GM12874 (cell line): ENCODE results near the gene USP32.

Experiments
- TF ChIP-seq, protein P1 (sequence below): IDR thresholded peaks from 2 replicates; pipeline ENCODE4 v1.5.1; 2011; ENCODE audit warnings: low read depth, mild to moderate bottlenecking, control low read depth, low read length, moderate library complexity; ENCODE audit not compliant: insufficient read depth

Gene USP32

DNA sequence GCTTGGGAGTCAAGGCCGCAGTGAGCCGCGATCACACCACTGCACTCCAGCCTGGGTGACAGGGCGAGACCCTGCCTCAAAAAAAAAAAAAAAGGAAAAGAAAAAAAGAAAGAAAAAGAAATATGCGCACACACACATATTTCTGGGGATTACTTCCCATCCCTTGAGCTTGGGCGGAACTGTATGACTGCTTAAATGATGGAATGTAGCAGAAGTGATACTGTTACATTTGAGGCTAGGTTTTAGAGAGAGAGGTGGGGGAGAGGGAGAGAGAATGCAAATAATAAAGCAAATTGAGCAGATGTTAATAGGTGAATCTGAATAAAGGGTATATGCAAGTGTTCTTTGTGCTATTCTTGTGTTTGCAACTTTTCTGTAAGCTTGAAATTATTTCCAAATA is 12.0 kb upstream of the USP32 start:
- TF ChIP-seq, protein P1, sequence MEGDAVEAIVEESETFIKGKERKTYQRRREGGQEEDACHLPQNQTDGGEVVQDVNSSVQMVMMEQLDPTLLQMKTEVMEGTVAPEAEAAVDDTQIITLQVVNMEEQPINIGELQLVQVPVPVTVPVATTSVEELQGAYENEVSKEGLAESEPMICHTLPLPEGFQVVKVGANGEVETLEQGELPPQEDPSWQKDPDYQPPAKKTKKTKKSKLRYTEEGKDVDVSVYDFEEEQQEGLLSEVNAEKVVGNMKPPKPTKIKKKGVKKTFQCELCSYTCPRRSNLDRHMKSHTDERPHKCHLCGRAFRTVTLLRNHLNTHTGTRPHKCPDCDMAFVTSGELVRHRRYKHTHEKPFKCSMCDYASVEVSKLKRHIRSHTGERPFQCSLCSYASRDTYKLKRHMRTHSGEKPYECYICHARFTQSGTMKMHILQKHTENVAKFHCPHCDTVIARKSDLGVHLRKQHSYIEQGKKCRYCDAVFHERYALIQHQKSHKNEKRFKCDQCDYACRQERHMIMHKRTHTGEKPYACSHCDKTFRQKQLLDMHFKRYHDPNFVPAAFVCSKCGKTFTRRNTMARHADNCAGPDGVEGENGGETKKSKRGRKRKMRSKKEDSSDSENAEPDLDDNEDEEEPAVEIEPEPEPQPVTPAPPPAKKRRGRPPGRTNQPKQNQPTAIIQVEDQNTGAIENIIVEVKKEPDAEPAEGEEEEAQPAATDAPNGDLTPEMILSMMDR = no peak

DNA sequence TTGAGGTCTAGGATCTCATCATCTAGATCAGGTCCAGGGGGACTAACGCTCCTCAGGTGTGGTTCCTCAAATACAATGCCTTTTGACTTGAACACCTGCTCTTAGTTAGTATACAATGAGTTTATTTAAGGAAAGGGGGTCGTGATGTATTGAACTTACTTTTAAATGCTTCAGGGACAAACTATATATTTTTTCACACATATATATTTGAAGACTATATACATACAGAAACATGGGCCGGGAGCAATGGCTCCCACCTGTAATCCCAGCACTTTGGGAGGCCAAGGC is 11.5 kb upstream of the USP32 start:
- TF ChIP-seq, protein P1 = no peak

GRCh38 chr17:60401819-60402218 is 9.9 kb upstream of the USP32 start:
- TF ChIP-seq, protein P1 = no peak

GRCh38 chr17:60398227-60398959 is 6.5 kb upstream of the USP32 start:
- TF ChIP-seq, protein P1 = no peak

DNA sequence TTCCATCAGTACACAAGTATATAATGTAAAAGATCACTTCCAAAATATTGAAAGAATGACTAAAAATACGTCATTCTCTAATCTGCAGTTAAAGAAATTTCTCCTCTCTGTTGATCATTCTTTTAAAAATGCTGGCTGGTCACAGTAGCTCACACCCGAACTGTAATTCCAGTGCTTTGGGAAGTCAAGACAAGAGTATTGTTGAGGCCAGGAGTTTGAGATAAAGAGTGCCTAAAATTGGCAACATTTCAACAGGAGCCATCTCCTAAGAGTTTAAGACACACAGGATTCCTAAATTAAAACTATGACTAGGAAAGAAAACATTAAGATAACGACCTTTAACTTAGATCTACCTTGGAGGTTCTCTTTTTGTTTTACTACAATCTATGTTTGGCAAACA is 4.5 kb upstream of the USP32 start:
- TF ChIP-seq, protein P1 = no peak

GRCh38 chr17:60395508-60396065 is 3.7 kb upstream of the USP32 start:
- TF ChIP-seq, protein P1 = no peak

- TF ChIP-seq, protein P1 = no peak
Measured at GRCh38 chr17:60393840-60394723, 2.1 kb upstream of the USP32 start.
